ENCODE measurements around the gene PLCH1. TPM values are rescaled to one million over a fixed set of nuclear protein-coding genes. Genes with fewer than 3 reads are reported as not detected.

Gene PLCH1
- total RNA-seq, 1 experiment from 2014 or later: 12.8 TPM

DNA sequence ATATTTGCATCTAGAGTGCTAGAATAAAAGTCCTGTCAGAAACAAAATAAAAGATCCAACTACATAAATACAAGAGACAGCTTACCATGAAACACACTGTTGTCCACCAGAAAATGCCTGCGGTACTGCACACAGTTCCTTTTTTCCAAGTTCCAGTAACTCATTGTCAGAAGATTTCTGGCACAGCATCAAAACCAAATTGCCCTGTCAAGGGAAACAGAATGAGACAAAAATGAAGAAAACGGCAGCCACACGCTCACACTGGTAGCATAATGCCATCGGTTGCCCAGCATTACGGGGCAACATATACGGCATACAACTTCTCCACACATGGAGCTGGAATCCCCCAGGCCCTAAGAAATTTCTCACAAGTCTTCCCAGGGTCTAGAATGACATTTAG is 40.8 kb downstream of the PLCH1 start:
- no peak for DNase-seq (ENCODE audit: low spot score)
- in situ Hi-C loops (cut with HindIII; ENCODE audit: low sequenced_read_pairs): loop anchor here (25.0 kb wide), 1 partner anchor 317 kb away; no protein-coding TSS in a partner anchor

DNA sequence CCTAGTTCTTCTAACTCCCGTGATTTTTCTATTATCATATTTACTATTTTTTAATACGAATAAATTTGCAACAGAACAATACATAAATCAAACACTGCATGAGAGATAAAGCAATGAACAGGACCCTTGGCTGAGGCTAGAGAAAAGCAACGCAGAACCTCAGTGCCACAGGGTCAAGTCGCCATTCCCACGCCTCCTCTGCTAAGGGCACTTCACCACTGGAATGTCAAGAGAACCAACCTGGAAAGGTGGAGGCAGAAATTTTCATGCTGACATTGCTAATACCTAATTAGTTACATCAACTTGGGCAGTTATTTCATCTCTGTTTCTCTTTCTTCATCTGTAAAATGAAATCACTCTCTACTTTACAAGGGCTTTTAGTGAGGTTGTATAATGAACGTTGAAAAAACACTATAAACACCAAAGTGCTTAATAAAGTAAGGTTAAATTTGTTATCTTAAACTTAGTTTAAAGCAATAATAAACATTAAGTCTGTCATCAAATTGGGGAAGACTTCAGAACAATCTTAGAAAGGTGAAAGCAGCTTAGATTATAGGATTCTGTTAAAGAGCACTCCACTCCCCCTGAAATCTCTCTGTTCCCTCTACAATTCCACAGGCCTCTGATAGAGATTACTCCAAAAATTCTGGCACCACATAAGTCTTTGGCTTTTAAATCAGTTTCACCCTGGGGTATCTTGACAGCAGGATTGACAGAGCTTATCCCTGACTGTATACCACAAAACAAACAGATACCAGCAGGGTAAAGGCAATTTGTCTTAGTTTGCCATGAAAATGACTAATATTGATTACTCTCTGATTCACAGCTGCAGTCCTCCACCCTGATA is 41.9 kb downstream of the PLCH1 start:
- DNase-seq (ENCODE audit: low spot score): no peak
- in situ Hi-C loops (cut with HindIII; ENCODE audit: low sequenced_read_pairs): loop anchor here (25.0 kb wide), 1 partner anchor 316 kb away; no protein-coding TSS in a partner anchor

DNA sequence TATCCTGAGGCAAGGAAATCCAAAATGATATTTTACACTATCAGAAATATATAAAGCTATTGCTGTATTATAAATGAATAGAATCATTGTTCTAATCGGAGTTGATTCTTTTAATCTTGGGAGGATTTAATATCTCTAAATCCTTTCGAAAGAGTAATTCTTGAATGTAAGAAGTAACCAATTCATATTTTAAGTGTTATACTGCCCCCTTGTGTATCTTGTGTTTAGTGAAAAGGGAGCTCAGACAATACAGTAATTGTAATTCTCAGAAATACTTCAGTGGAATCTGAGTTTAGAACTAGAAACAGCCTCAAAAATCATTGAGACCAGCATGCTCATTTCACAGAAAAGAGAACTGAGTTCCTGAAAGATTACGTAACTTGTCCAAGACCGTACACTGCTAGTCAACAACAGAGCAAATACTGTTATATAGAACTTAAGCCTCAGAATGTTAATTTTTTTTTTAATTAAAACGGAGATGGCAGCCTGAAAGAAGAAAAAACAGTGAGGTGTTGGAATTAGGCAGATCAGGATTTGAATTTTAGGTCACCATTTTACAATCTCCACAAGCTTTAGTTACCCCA is 42.9 kb downstream of the PLCH1 start:
- peak; percentile 67 for DNase-seq (ENCODE audit: low spot score)

DNA sequence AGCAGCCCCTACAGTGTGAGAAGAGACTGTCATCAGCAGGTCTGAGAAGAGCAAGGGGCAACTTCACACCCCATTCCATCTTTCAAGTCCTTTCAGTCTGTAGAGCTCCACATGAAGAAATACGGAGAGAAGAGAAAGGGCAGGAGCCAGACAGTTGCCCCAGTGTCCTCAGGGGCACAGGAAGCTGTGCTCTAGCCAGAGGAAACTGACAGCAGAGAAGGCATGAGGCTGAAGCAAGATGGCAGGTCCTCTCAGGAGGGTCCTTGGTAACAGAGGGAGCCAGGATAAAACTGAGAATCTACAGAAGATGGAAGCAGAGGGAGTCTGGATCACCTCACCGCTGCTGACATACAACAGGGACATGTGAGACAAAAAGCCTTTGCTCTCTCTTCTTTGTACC is 47.3 kb downstream of the PLCH1 start:
- in situ Hi-C loops (cut with HindIII; ENCODE audit: low sequenced_read_pairs): no loop called here

More for the DNA sequence above, 42.9 kb downstream of the PLCH1 start:
- in situ Hi-C loops (cut with HindIII; ENCODE audit: low sequenced_read_pairs): loop anchor here (25.0 kb wide), 1 partner anchor 315 kb away; no protein-coding TSS in a partner anchor

DNA sequence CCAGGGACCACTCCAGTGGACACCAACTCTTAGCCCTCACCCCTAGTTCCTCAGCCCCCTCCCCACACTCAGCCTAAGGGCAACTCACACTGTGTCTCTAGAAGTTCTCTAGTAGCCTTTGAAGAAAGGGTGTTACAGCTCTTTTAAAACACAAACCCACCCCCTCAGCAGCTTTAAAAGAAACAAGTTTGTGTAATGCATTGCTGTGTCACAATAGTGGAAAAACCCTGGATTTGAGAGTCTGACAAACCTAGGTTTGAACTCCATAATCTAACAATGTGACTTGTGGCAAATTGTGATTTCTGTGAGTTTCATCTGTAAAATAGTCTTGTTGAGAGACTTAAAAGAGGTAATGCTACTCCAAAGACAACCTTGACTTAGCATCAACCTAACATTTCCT is 54.0 kb downstream of the PLCH1 start:
- in situ Hi-C loops (cut with HindIII; ENCODE audit: low sequenced_read_pairs): no loop called here
- DNase-seq (ENCODE audit: low spot score): no peak

More for the DNA sequence above, 47.3 kb downstream of the PLCH1 start:
- no peak for DNase-seq (ENCODE audit: low spot score)

DNA sequence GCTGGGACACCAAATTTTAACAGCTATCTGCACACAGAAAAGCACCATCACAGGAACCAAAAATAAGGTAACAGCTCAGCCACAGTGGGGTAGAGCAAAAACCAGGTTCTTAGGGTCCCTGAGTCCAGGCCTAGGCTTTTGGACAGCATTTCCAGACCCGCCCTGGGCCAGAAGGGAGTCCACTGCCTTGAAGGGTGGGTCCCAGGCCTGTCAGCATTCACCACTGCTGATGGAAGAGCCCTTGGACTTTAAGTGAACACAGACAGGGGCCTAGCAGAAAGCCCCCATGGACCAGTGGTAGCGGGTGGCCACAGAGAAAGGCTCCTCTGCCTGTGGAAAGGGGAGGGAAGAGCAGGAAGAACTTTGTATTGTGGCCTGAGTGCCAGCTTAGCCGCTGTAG is 56.4 kb downstream of the PLCH1 start:
- DNase-seq (ENCODE audit: low spot score): no peak
- in situ Hi-C loops (cut with HindIII; ENCODE audit: low sequenced_read_pairs): no loop called here

DNA sequence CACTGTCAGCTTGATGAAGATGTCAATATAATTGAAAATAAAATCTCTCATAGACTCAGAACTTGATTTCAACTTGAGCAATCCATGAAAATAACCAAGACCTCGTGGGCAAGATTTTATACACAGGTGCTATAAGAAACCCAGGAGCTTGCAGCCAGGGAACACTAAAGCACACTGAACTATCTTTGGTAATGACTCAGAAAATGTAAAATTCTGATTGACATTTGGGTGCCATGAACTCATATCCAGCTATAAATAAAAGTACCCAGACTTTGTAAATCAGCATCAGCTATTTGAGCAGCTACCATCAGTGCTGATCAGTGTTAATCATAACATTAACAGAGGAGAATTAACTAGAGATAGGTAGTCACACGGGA is 61.5 kb downstream of the PLCH1 start:
- no peak for DNase-seq (ENCODE audit: low spot score)
- in situ Hi-C loops (cut with HindIII; ENCODE audit: low sequenced_read_pairs): no loop called here

DNA sequence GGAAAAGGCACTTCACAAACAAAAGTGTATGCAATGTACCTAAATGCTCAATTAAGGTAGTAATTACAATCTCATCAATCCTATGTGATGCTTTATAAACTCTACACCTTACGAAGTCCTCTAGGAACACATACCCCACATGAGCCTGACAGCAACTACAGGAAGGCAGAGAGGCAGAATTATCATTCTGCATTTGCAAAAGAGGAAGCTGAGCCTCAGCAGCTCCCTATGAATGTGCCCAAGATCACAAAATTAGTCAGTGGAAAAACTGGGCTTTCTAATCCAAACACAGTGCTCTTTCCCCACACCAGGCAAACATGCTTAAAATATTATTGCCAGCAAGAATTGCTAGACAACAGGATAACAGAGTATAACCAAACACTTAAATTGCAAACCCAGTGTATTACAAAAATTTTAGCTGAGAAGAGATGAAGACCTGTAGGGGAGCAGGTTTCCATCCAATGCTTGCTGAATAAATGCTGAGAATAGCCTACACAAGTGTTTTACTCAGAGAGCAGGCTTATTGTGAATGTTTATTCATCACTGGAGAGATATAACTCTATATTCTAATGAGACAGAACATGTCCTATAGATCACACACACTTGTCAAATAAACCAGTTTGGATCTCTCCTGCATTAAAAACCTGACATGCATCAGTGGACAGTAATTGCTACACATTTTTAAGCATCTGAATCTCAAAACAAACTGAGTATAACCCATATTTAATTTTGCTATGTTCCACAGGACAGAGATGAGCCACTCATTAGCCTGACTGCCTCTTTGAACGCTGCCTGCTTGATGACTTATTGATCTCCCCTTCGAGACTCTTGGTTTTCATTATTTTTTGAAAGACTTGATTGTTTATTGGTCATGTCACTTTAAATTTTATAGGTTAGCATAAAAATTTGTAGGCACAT is 62.2 kb downstream of the PLCH1 start:
- in situ Hi-C loops (cut with HindIII; ENCODE audit: low sequenced_read_pairs): no loop called here
- no peak for DNase-seq (ENCODE audit: low spot score)

DNA sequence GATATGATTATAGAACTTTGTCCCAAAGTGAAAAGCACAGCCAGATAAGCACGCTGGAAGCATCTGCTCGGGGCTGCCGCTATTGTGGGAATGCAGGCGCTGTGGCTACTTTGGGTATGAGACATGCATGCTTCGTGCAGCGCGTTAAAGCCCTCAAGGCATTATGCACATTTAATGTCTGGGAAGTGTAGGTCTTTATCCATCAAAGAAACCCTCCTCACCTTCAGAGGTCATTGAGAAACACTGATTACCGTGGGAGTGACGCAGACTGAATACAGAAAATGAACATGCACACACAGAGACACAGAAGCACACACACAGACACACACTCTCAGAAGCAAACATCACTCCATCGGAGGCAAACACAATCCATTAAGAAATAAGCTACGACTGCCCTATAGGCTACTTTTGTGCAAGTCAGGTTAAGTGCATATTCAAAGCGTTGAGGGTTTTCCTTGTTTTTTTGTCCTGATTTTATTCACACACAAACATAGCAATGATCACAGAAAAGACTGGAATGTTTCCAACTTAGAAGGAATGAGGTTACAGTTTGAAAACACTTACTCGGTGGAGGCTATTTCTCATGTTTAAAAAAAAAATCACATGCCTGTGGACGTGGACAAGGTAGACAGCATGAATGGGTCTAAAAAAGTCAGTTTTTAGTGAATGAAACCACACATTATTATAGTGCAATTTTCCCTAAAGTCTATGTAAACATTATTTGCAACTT is 68.5 kb downstream of the PLCH1 start:
- peak; percentile 34 for DNase-seq (ENCODE audit: low spot score)
- in situ Hi-C loops (cut with HindIII; ENCODE audit: low sequenced_read_pairs): no loop called here

DNA sequence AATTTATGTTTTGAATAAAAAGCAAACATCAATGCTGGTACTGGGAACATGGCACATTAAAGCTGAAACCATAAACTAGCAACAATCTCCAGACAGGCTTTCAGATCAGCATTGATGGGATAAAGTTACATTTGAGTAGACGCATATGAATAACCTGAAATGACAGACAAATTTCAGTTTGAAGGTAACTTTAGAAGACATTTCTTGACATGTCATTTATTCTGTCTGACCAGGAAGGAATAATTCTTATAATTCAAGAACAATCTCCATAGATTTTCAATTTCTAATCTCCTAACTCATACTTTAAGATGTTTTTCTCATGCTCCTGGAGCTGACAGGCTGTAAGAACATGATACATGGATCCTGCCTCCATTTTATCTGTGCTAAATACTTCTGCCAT is 69.8 kb downstream of the PLCH1 start:
- in situ Hi-C loops (cut with HindIII; ENCODE audit: low sequenced_read_pairs): no loop called here
- DNase-seq (ENCODE audit: low spot score): no peak

DNA sequence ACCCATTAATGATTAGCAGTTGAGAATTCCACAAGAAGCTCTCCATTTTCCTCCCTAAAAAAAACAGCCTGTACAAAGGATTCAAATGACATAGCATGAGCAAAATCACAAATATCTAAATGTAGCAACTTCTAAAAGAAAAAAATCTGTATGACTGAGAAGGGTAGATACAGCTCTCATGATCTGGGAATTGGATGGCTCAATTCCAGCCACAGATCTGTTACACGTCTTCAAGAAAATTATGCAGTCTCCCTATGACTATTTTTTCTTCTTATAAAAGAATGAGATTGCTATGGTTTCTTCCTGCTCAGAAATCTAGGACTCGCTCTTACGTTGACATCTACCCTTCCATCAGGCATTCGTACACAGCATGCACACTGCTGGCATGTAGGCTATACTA is 71.5 kb downstream of the PLCH1 start:
- peak; percentile 20 for DNase-seq (ENCODE audit: low spot score)
- in situ Hi-C loops (cut with HindIII; ENCODE audit: low sequenced_read_pairs): no loop called here

DNA sequence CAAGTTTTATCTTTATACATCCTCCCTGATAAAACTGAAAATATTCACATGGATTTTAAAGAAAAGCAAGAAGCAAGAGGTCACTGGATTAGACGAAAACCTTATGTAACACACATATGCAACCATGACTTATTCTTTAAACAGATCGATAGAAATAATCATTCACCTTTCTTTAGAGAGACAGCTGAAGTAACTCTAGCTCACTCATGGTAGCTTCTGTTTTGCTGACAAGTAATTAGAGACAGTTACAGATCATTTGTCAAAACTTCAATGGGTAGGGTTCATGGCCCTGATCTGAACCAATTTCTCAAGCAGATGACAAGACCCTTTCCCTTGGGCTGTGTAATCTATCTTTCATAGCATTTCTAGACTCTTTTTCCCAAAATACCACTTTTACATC is 74.5 kb downstream of the PLCH1 start:
- in situ Hi-C loops (cut with HindIII; ENCODE audit: low sequenced_read_pairs): no loop called here

DNA sequence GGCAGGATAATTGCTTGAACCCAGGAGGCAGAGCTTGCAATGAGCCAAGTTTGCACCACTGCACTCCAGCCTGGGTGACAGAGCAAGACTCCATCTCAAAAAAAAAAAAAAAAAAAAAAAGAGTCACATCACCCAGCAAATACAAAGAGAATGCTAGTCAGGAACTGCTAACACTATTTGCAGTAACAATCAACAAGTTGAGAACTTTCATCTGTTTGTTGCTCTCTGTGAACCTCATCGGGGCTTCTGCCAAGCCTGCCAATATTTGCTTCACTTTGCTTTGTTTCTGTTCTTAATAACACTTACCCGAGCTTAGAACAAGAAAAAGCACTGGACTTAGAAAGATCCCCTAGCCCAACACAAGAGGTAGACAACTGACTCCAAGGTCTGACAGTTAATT is 76.9 kb downstream of the PLCH1 start:
- in situ Hi-C loops (cut with HindIII; ENCODE audit: low sequenced_read_pairs): no loop called here

More for the DNA sequence above, 74.5 kb downstream of the PLCH1 start:
- no peak for DNase-seq (ENCODE audit: low spot score)

DNA sequence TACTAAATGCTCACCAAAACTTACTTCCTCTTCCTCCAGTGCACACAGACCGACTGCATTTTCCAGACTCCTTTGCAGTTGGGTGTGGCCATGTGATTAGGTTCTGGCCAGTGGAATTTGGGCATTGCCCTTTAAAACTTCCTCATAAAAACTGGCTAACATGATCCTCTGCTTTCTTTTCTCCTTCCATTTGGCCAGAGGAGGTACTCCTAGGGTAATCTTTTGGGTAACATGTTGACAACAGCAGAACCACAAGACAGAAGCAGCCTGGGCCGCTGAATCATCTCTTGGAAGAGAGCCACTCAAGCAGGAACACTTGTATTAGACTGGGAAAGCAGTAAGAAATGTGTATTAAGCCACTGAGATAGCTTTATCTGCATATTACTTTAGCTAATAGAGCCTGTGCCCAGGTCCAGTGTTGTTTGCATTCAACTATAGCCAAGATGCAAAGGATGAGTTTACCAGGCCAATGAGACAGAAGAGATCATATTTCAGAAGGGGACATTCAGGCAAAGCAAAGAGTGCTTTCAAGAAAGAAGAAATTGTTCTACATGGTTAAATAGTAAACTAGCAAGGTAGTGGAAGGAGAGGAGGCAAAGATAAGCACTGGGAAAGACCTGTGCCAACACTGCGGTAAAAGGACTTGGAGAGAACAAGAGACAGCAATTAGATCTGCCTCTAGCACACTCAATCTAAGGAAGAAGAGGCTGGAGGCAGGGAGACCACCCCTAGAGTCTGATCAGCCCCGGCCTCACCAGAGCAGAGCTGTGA is 79.8 kb downstream of the PLCH1 start:
- peak; percentile 53 for DNase-seq (ENCODE audit: low spot score)

More for the DNA sequence above, 76.9 kb downstream of the PLCH1 start:
- no peak for DNase-seq (ENCODE audit: low spot score)

DNA sequence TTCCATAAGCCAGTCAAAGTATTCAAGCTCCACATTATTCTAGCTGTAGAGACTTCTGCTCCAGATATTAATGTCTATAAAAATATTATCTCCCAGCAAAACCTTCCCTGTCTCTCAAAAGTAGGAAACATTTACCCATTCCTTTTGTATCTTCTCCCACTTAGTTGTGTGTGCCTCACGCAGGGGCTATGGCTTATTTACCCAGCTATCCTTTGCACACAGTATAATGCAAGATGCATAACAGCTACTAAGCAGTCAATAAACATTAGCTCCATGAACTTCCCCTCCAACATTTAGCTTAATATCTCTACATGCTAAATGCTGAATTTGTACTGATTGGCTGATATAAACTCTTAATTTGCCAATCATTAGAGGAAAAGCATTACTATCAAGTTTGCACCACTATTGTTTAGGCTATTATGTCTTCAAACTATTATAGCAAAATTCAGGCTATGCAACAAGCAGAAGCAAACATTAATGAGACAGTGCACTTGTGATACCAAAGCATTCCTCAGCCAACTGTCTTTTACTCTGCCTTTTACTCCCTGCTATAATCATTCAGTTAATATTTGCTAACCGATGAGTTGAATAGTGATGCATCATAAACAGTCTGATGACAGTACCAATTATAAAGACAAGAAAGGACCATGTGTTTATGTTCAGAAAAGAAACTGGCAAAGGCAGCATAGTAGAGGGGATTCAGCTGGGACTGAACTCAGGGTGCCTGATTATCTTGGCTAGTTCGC is 81.2 kb downstream of the PLCH1 start:
- in situ Hi-C loops (cut with HindIII; ENCODE audit: low sequenced_read_pairs): no loop called here
- DNase-seq (ENCODE audit: low spot score): no peak

More for the DNA sequence above, 79.8 kb downstream of the PLCH1 start:
- in situ Hi-C loops (cut with HindIII; ENCODE audit: low sequenced_read_pairs): no loop called here

DNA sequence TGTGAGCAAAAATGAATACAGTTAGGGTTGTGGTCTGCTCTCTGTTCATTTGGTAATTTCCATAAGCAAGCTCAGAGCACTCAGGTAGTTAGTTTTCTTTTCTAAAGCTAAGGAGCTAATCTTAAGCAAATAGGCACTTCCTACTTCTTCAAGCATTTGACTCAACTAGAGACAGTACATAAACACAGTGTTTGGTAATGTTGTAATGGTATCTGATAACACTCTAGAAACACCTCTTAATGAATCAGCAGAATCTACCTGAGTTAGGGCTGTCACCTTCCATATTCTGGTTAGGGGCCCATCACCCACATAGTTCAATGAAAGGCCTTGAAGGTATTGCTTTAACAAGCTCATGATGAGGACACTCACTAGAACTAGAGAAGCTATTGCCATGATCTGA is 83.1 kb downstream of the PLCH1 start:
- no peak for DNase-seq (ENCODE audit: low spot score)
- in situ Hi-C loops (cut with HindIII; ENCODE audit: low sequenced_read_pairs): no loop called here

DNA sequence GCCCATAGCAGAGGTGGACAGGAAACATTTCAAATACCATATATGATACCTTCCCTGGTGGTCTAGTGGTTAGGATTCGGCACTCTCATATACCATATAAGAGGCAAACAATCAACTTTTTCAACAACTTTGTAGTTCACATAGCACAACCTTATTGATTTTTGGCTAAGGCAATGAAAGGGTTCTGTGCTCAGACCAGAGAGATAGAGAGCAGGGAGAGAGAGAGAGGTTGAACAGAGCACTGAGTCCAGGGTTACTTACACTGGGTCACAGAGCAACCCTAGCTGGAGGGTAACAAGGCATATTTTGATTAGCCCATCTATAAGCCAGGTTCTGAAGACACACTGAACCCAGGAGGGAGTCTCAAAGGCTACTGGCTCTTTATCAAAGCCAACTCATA is 83.8 kb downstream of the PLCH1 start:
- in situ Hi-C loops (cut with HindIII; ENCODE audit: low sequenced_read_pairs): no loop called here

More for the DNA sequence above, 83.8 kb downstream of the PLCH1 start:
- no peak for DNase-seq (ENCODE audit: low spot score)
